G401 (cell line): Measurements from ENCODE around the gene HERC5. TPM values are rescaled to one million over a fixed set of nuclear protein-coding genes. Genes with fewer than 3 reads are reported as not detected.

Source experiments
- DNase-seq: peaks from one replicate; pipeline ENCODE4 v3.0.0-alpha.2; 2015; ENCODE audit warnings: low spot score
- in situ Hi-C: cut with HindIII; loops from 2 replicates; pipeline ENCODE4 v1.10.0; 2016; ENCODE audit warnings: low sequenced_read_pairs, mixed read lengths
- total RNA-seq: library from RNA; depleted of rRNA; stranded (reverse); fragments of >200 nt; shearing (Covaris generic); gene quantifications from 2 replicates; pipeline ENCODE4 v1.2.3, GENCODE V29; 2014; rRNA removed

The HERC5 gene
- total RNA-seq, 1 experiment from 2014 or later = 23.5 TPM

DNA sequence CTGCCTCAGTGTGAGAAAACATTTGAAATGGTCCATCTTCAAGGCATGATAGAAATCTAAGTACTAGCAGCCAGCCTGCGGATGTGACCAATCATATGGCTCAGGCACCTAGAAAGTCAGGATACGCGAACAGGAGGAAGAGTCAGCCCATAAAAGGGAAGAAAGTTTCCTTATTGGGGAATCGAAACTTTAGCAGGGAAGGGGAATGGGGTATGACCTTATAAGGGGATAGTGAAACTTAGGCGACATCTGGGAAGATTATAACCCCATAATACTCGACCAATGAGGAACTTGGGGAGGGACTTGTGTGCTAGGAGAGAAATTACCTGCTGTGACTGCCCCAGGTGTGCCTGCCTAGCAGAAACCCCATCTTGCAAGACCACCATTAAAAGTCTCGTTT is 92.9 kb downstream of the HERC5 start:
- in situ Hi-C loops = no loop called here
- DNase-seq = no peak

Other genes with a start within 250 kb of the HERC5 start
- gene PPM1K, start 172.6 kb upstream of the HERC5 start, total RNA-seq = 21.2 and 21.4 TPM in 2 replicates
- 5.5 and 6.5 TPM in 2 replicates for gene HERC6, start 78.3 kb upstream of the HERC5 start, total RNA-seq
- gene PYURF, start 66.7 kb downstream of the HERC5 start, total RNA-seq = 177 and 198 TPM in 2 replicates
- gene HERC3, start 135.4 kb downstream of the HERC5 start, total RNA-seq = 0.78 and 4.1 TPM in 2 replicates
- 5.4 and 6.3 TPM in 2 replicates for gene NAP1L5, start 240.7 kb downstream of the HERC5 start, total RNA-seq